ENCODE data around the gene CAPS2.

CAPS2 gene

GRCh38 chr12:75257510-75257909, 72.6 kb downstream of the CAPS2 start:
- TF ChIP-seq CTCF (IDR thresholded peaks at IDR 0.05; ENCODE audit: low read depth, low read length), result no peak
- DNase-seq (ENCODE audit: extremely low read depth, low read depth), result no peak

GRCh38 chr12:75245108-75245507, 85.0 kb downstream of the CAPS2 start:
- DNase-seq (ENCODE audit: extremely low read depth, low read depth), result no peak
- TF ChIP-seq CTCF (IDR thresholded peaks at IDR 0.05; ENCODE audit: low read depth, low read length), result no peak

- no peak for DNase-seq (ENCODE audit: extremely low read depth, low read depth)
- no peak for TF ChIP-seq CTCF (IDR thresholded peaks at IDR 0.05; ENCODE audit: low read depth, low read length)
These were observed 90.1 kb downstream of the CAPS2 start for GRCh38 chr12:75239987-75240386.

GRCh38 chr12:75236206-75236605, 93.9 kb downstream of the CAPS2 start:
- TF ChIP-seq CTCF (IDR thresholded peaks at IDR 0.05; ENCODE audit: low read depth, low read length), result no peak

GRCh38 chr12:75227132-75227531, 103.0 kb downstream of the CAPS2 start:
- no peak for DNase-seq (ENCODE audit: extremely low read depth, low read depth)
- no peak for TF ChIP-seq CTCF (IDR thresholded peaks at IDR 0.05; ENCODE audit: low read depth, low read length)

More at GRCh38 chr12:75236206-75236605, 93.9 kb downstream of the CAPS2 start:
- no peak for DNase-seq (ENCODE audit: extremely low read depth, low read depth)

Data from AG09319 (cell line).